Fibroblast of lung (primary cell): ENCODE data around the gene TMEM31.

Experiments used
- CTCF ChIP-seq, 2 donors: IDR thresholded peaks in 1 of 2; conservative IDR thresholded peaks in 1 of 2; 1 replicate in 1 of 2; 2 replicates in 1 of 2; pipeline ENCODE4 v1.5.1; 2011 to 2012; ENCODE audit warnings: low read length in 2 of 2, control low read depth in 1 of 2, inconsistent platforms in 1 of 2, low read depth in 1 of 2, mild to moderate bottlenecking in 1 of 2
- EZH2 ChIP-seq: IDR thresholded peaks from 2 replicates; pipeline ENCODE4 v1.5.1; 2012; ENCODE audit warnings: low read length, control low read depth, mild to moderate bottlenecking; ENCODE audit errors: missing control alignments

DNA sequence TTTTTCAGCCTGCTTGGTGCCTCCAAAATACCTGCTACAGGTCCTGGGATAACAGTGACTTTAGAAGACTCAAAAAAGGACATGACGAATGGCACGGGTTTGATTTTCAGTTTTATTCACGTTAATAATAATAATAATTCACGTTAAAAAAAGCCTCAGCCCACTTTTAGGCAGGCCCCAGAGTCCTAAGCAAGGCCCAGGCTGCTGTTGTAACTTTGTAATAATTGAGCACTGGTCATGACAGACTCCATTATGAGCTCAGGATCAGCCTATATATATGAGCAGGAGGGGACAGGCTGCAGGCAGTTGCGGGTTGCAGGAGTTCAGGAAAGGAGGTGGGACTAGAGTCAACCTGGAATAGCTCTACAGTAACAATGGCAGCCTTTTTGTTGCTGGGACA is at the start of gene TMEM31:
- TF ChIP-seq CTCF (conservative IDR thresholded peaks at IDR 0.05 in 1 of 2, IDR thresholded peaks at IDR 0.05 in 1 of 2; ENCODE audit: low read depth in 1 of 2, low read length in 2 of 2): no peak
- TF ChIP-seq EZH2: no peak
